HG03103 (cell line): ENCODE data around the gene LLCFC1.

Source experiments
- ATAC-seq: cut with Tn5 transposase; IDR thresholded peaks from one replicate; pipeline ENCODE4 v1.9.1; 2021; ENCODE audit warnings: low read depth; ENCODE audit not compliant: unreplicated experiment

Gene LLCFC1

DNA sequence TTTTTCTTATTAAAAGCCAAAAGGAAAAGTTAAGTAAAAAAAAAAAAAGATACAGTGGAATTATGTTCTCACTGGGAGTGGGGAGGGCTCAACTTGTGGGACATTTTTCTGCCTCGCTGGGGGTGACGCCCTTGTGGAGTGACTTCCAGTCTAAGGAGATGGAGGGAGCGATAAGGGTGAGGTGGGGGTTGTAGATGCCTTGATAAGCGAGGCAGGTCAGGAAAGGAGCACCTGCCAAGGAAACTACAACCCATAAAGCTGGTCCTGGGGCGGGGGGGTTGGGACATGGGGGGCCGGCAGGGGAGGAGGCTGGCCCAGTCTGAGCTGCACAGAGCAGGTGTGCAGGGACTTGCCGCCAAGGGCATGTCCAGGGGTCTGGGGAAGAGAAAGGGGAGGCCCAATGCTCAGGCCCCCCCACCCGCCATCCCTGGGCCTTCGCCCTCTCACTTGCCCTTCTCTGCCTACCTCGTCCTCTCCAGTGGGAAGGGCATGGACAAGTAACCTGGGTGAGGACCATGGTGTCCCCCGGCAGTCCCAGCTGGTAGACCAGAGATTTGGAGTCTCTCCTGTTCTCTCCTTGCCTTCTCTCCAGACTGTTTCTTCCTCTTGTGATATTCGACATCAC lies 3.2 kb upstream of the LLCFC1 start:
- no peak for ATAC-seq

- no peak for ATAC-seq
These were observed 673 bp upstream of the LLCFC1 start for GRCh38 chr7:142938611-142939010.

DNA sequence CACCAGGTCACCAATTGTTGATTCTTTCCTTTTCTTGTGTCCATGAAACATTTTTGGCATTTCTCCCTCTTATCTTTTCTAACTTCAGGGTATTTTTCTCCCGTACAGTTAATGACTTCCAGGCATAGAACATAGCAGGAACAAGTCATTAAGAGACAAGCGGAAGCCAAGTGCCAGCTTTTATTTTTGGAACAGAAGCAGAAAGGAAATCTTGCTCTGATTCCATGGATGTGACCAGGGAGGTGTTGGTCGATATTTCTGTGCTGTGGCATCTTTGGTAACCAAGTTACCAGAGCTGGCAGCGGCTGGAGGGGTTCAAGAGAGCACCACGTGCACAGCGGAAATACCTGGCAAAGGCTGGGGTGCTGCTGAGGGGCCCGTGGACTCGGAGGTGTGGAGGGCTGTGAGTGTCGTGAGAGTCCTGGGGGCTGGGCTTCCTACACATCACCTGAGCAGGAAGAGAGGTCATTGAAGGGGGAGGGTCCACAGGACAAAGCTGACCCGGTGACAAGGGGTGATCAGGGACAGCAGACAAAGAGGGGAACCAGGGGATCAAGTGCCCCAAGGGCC lies 1.8 kb downstream of the LLCFC1 start:
- no peak for ATAC-seq

GRCh38 chr7:142941541-142941940 lies 2.3 kb downstream of the LLCFC1 start:
- ATAC-seq, result no peak

DNA sequence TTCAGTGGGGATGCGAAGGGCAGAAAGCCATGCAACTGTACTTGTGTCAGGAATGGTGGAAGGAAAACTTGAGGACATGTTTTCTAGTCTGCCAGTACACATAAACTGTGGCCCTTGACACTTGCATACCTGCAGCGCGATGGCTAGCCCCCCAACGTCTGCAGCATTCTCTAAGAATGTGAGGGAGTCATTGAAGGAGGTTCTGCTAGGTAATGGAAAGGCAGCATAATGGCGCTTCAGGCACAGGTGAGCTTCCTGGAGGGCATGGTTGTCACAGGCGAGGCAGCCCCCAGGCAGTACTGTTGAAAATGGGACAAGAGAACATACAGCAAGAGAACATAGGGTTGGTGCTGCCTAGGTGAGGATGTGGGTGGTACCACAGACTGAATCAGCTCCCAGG lies 3.5 kb downstream of the LLCFC1 start:
- ATAC-seq, result no peak

DNA sequence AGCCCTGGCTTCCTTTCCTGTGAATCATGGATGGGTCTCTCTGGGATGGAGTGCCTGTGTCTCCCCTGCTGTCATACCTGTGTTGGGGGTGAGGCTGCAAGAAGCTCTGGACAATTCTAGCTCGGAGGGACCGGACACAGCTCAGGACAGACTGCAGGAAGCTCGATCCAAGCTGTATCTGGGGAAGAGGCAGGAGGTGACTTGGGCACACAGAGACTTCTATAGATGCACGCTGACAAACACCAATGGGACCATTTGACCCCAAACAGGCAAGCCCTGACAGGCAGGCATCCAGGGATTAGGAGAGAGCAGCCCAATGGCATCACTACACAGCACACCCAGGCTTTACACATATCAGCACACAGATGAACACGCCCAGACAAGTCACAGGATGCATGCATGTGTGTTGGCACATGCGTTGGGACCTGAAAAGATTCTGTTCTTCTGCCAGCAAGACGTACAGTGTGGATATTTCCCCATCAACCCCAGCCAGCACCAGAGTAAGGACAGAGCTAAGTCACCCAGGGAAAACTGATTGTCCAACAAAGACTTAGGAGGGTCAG lies 4.5 kb downstream of the LLCFC1 start:
- ATAC-seq, result no peak

GRCh38 chr7:142945001-142945400 lies 5.7 kb downstream of the LLCFC1 start:
- ATAC-seq, result no peak

DNA sequence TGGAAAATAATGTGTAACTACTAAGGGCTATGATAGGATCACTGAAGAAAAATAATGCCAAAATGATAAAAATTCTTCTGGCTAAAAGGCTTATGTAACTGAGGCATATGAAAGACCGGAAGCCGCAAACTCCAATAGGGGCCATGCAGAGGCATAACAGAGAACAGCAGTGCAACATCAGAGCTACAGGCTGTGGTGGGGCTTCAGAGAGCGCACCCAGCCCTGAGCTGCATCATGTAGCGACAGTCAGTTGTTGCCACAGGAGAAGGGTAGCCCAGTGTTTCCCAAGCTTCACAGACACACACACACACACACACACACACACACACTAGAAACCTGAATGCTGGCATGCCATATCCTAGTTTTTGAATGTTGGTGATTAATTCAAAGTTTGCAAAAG lies 9.3 kb downstream of the LLCFC1 start:
- ATAC-seq, result no peak

- ATAC-seq, result no peak
These were observed 11.0 kb downstream of the LLCFC1 start for GRCh38 chr7:142950235-142950634.

- peak; percentile 78 for ATAC-seq
These were observed 15.5 kb downstream of the LLCFC1 start for GRCh38 chr7:142954680-142955268.

GRCh38 chr7:142956951-142957623 lies 17.8 kb downstream of the LLCFC1 start:
- ATAC-seq, result no peak

GRCh38 chr7:142957723-142958122 lies 18.4 kb downstream of the LLCFC1 start:
- no peak for ATAC-seq

GRCh38 chr7:142959202-142959601 lies 19.9 kb downstream of the LLCFC1 start:
- ATAC-seq, result no peak

- no peak for ATAC-seq
These were observed 21.8 kb downstream of the LLCFC1 start for GRCh38 chr7:142960955-142961512.

- ATAC-seq, result no peak
These were observed 22.3 kb downstream of the LLCFC1 start for GRCh38 chr7:142961595-142961972.

- ATAC-seq, result no peak
These were observed 23.0 kb downstream of the LLCFC1 start, which contains the start of gene KEL for GRCh38 chr7:142961973-142962926. Gene KEL (minus strand): TSS chr7:142962363. CDS start chr7:142962206, 157 bp downstream.

DNA sequence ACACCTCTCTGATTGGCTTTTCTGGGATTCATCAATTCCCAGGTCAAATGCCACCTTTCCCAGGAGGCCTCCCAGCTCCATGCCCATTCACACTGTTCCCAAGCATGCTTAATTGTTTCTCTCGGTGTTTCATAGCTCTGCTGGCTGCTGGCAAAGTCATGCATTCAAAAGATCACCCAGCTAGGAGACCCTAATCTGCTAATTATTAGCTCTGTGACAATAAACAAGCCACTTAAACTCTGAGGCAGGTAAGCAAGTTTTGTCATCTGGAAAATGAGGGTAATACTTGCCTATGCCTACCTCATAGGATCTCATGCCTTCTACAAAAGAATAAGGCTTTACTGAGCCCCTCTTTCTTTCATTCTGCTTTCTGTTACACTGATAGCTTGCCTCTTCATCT lies 23.7 kb downstream of the LLCFC1 start:
- no peak for ATAC-seq

DNA sequence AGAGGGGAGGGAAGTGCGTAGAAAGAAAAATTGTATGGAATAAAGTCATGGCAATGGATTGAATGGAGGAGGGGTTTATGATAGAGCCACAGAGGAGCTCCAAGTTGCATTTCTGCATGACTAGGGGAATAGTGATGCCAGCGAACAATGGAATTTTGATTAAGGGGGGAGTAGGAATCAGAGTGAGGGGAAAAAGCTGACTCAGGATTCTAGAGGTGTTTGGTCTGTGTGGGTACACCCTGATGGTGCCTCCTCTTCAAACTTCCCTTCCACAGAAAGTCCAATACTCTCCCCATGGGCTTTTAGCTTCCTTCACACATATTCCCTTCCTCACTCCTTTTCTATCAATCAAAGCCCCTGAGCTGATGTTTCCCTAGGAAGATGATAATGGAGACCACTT lies 24.7 kb downstream of the LLCFC1 start:
- no peak for ATAC-seq

GRCh38 chr7:142964502-142965246 lies 25.4 kb downstream of the LLCFC1 start:
- no peak for ATAC-seq
